H1 (cell line): Measurements from ENCODE around the gene COX7A2. TPM values are rescaled to one million over a fixed set of nuclear protein-coding genes. Genes with fewer than 3 reads are reported as not detected.

Source experiments
- CTCF ChIA-PET: fragments of 300-600 bp; sonication (Branson Sonifier 250); formaldehyde crosslinking; loops from one replicate; lab custom pipeline; 2021; ENCODE audit not compliant: partially characterized antibody; lab: Charles Lee
- POLR2A ChIA-PET: fragments of 300-600 bp; sonication (Branson Sonifier 250); formaldehyde crosslinking; loops from one replicate; lab custom pipeline; 2021; ENCODE audit warnings: inconsistent platforms; ENCODE audit not compliant: partially characterized antibody; lab: Charles Lee
- DNase-seq, 2 experiments: peaks; one replicate each; pipeline versions ENCODE4 v3.0.0 to v3.0.0-alpha.2; 2010 to 2022; ENCODE audit warnings: low spot score in 2 of 2, low read depth in 1 of 2, mixed read lengths in 1 of 2
- FAIRE-seq: peaks from 2 replicates; lab custom pipeline; 2011; peaks lifted over from hg19 to GRCh38; lab: Jason Lieb, UNC
- H2AFZ ChIP-seq: 2 replicates; pipeline ENCODE4 v1.8.1; 2012; ENCODE audit warnings: low read length, inconsistent platforms
- H2AK5ac ChIP-seq: 2 replicates; pipeline ENCODE4 v1.6.1; 2013; ENCODE audit warnings: low read depth, low read length
- H2BK120ac ChIP-seq: replicated peaks from 2 replicates; pipeline ENCODE3; 2013; ENCODE audit warnings: low read depth, low read length, inconsistent platforms
- H2BK12ac ChIP-seq: 2 replicates; pipeline ENCODE4 v1.6.1; 2013; ENCODE audit warnings: low read depth, low read length
- H2BK15ac ChIP-seq: 2 replicates; pipeline ENCODE4 v1.6.1; 2013; ENCODE audit warnings: low read length
- H2BK20ac ChIP-seq: 2 replicates; pipeline ENCODE4 v1.6.1; 2013; ENCODE audit warnings: low read length
- H2BK5ac ChIP-seq: 2 replicates; pipeline ENCODE4 v1.6.1; 2013; ENCODE audit warnings: low read depth, low read length
- H3K14ac ChIP-seq: 2 replicates; pipeline ENCODE4 v1.6.1; 2013; ENCODE audit warnings: inconsistent platforms; ENCODE audit not compliant: insufficient read length
- H3K18ac ChIP-seq: 2 replicates; pipeline ENCODE4 v1.6.1; 2013; ENCODE audit warnings: low read length; ENCODE audit errors: extremely low read depth
- H3K23ac ChIP-seq: 2 replicates; pipeline ENCODE4 v1.6.1; 2013; ENCODE audit warnings: inconsistent platforms; ENCODE audit not compliant: insufficient read length
- H3K23me2 ChIP-seq: 2 replicates; pipeline ENCODE4 v1.6.1; 2013; ENCODE audit warnings: low read depth, low read length
- H3K27ac ChIP-seq: 2 replicates; pipeline ENCODE4 v1.6.1; 2011; ENCODE audit warnings: low read depth, low read length, inconsistent platforms
- H3K27me3 ChIP-seq, 4 experiments: replicated peaks in 1 of 4; 1 replicate in 1 of 4; 2 replicates in 3 of 4; pipeline versions ENCODE4 v1.6.1 to v1.8.1; 2011 to 2013; ENCODE audit warnings: low read length in 3 of 4, mild to moderate bottlenecking in 3 of 4, inconsistent platforms in 2 of 4, mixed read lengths in 2 of 4, moderate library complexity in 1 of 4; ENCODE audit not compliant: control insufficient read depth in 3 of 4, insufficient read depth in 3 of 4; ENCODE audit errors: extremely low read depth in 1 of 4
- H3K36me3 ChIP-seq, 4 experiments: 2 replicates each; pipeline versions ENCODE4 v1.6.1 to v1.8.1; 2011 to 2013; ENCODE audit warnings: mild to moderate bottlenecking in 4 of 4, low read length in 3 of 4, moderate library complexity in 2 of 4, control low read depth in 1 of 4, inconsistent platforms in 1 of 4; ENCODE audit not compliant: insufficient read depth in 4 of 4, control insufficient read depth in 2 of 4
- H3K4ac ChIP-seq: replicated peaks from 2 replicates; pipeline ENCODE3; 2013; ENCODE audit warnings: low read length, low read depth, mixed read lengths, inconsistent platforms; ENCODE audit not compliant: insufficient read length
- H3K4me1 ChIP-seq, 4 experiments: replicated peaks in 1 of 4; 1 replicate in 1 of 4; 2 replicates in 3 of 4; pipeline versions ENCODE4 v1.6.1 to v1.8.1; 2011 to 2013; ENCODE audit warnings: low read length in 3 of 4, inconsistent platforms in 2 of 4, mixed read lengths in 1 of 4; ENCODE audit not compliant: insufficient read depth in 4 of 4, control insufficient read depth in 3 of 4
- H3K4me2 ChIP-seq, 2 experiments: 2 replicates each; pipeline versions ENCODE4 v1.6.1 to v1.8.1; 2011 to 2013; ENCODE audit warnings: low read depth in 2 of 2, low read length in 2 of 2, control low read depth in 1 of 2, inconsistent platforms in 1 of 2, mild to moderate bottlenecking in 1 of 2; ENCODE audit not compliant: insufficient read depth in 1 of 2
- H3K4me3 ChIP-seq, 4 experiments: fragments of 200-600, 300-600 bp in 1 of 4; sonication (generic), shearing (Covaris generic), sonication (Bioruptor Twin) in 1 of 4; 2 replicates each; pipeline versions ENCODE4 v1.5.1 to v1.8.1; 2011 to 2016; ENCODE audit warnings: low read length in 4 of 4, low read depth in 3 of 4, control low read depth in 2 of 4, inconsistent platforms in 2 of 4, mild to moderate bottlenecking in 2 of 4, mixed read lengths in 1 of 4, moderate library complexity in 1 of 4; ENCODE audit not compliant: insufficient read depth in 2 of 4; ENCODE audit errors: extremely low read depth in 1 of 4
- H3K56ac ChIP-seq: replicated peaks from 2 replicates; pipeline ENCODE3; 2013; ENCODE audit warnings: low read depth, mild to moderate bottlenecking, mixed read lengths, low read length, inconsistent platforms; ENCODE audit not compliant: insufficient read length
- H3K79me1 ChIP-seq: 2 replicates; pipeline ENCODE4 v1.6.1; 2013; ENCODE audit warnings: low read depth, low read length, control low read depth
- H3K79me2 ChIP-seq, 2 experiments: 2 replicates each; pipeline versions ENCODE4 v1.6.1 to v1.8.1; 2012 to 2013; ENCODE audit warnings: low read length in 2 of 2, mild to moderate bottlenecking in 2 of 2, inconsistent platforms in 1 of 2; ENCODE audit not compliant: insufficient read depth in 2 of 2, control insufficient read depth in 1 of 2
- H3K9ac ChIP-seq, 4 experiments: replicated peaks in 1 of 4; 1 replicate in 1 of 4; 2 replicates in 3 of 4; pipeline versions ENCODE4 v1.6.1 to v1.8.1; 2011 to 2013; ENCODE audit warnings: low read depth in 3 of 4, low read length in 3 of 4, control low read depth in 2 of 4, mild to moderate bottlenecking in 2 of 4, moderate library complexity in 2 of 4, inconsistent platforms in 1 of 4; ENCODE audit errors: extremely low read depth in 1 of 4
- H3K9me3 ChIP-seq, 2 experiments: 2 replicates each; pipeline versions ENCODE4 v1.6.1 to v1.8.1; 2012 to 2013; ENCODE audit warnings: mild to moderate bottlenecking in 2 of 2, moderate library complexity in 2 of 2, control low read depth in 1 of 2, inconsistent platforms in 1 of 2, low read depth in 1 of 2, low read length in 1 of 2, mixed read lengths in 1 of 2; ENCODE audit not compliant: insufficient read depth in 2 of 2
- H4K20me1 ChIP-seq, 2 experiments: replicated peaks in 1 of 2; 2 replicates each; pipeline versions ENCODE3 to v1.8.1; 2011 to 2013; ENCODE audit warnings: inconsistent platforms in 2 of 2, low read length in 2 of 2, mild to moderate bottlenecking in 1 of 2; ENCODE audit not compliant: insufficient read depth in 2 of 2, control insufficient read depth in 1 of 2
- H4K5ac ChIP-seq: 2 replicates; pipeline ENCODE4 v1.6.1; 2013; ENCODE audit warnings: low read length, low read depth, mixed read lengths, inconsistent platforms; ENCODE audit not compliant: insufficient read length
- H4K8ac ChIP-seq: 2 replicates; pipeline ENCODE4 v1.8.0; 2013; ENCODE audit warnings: mild to moderate bottlenecking, moderate library complexity, low read length, inconsistent platforms; ENCODE audit not compliant: insufficient read depth; ENCODE audit errors: extremely low read depth
- H4K91ac ChIP-seq: replicated peaks from 2 replicates; pipeline ENCODE3; 2013; ENCODE audit warnings: low read length, mixed read lengths, inconsistent platforms; ENCODE audit not compliant: insufficient read length
- ASH2L ChIP-seq: fragments of 200-600, 300-600 bp; sonication (generic); IDR thresholded peaks from one replicate; pipeline ENCODE4 v1.7.1; 2017; ENCODE audit warnings: low read length
- ATF2 ChIP-seq: IDR thresholded peaks from 2 replicates; pipeline ENCODE4 v1.6.1; 2012; ENCODE audit warnings: low read length, inconsistent platforms
- BACH1 ChIP-seq: IDR thresholded peaks from 2 replicates; pipeline ENCODE4 v1.6.1; 2012; ENCODE audit warnings: low read length, improper control_type of control experiment
- CREB1 ChIP-seq: IDR thresholded peaks from 2 replicates; pipeline ENCODE4 v1.6.1; 2012; ENCODE audit warnings: inconsistent platforms
- EP300 ChIP-seq, 2 experiments: IDR thresholded peaks; 1 replicate in 1 of 2; 2 replicates in 1 of 2; pipeline ENCODE4 v1.6.1; 2011 to 2012; ENCODE audit warnings: low read depth in 2 of 2, low read length in 2 of 2, mild to moderate bottlenecking in 2 of 2, borderline replicate concordance in 1 of 2, inconsistent platforms in 1 of 2, moderate library complexity in 1 of 2
- MAX ChIP-seq: IDR thresholded peaks from 2 replicates; pipeline ENCODE4 v1.6.1; 2012; ENCODE audit warnings: inconsistent platforms
- NRF1 ChIP-seq: IDR thresholded peaks from 2 replicates; pipeline ENCODE4 v1.6.1; 2011; ENCODE audit warnings: mild to moderate bottlenecking, low read depth, low read length, improper control_type of control experiment
- SAP30 ChIP-seq: fragments of 300-600 bp; sonication (generic); IDR thresholded peaks from 2 replicates; pipeline ENCODE4 v1.7.1; 2012; ENCODE audit warnings: low read length, moderate library complexity, mild to moderate bottlenecking, inconsistent platforms; ENCODE audit not compliant: insufficient read depth, insufficient replicate concordance
- SP4 ChIP-seq: IDR thresholded peaks from 2 replicates; pipeline ENCODE4 v1.6.1; 2012; ENCODE audit warnings: low read length, inconsistent platforms
- TEAD4 ChIP-seq: IDR thresholded peaks from 2 replicates; pipeline ENCODE4 v1.6.1; 2012; ENCODE audit warnings: low read depth, low read length, inconsistent platforms, mixed read lengths
- WGBS, 2 experiments: shearing (Covaris generic) in 1 of 2; methylation state at CpG; one replicate each; pipeline versions ENCODE4 v1.1.6 to v1.1.7; 2013 to 2015; ENCODE audit warnings: low lambda C conversion rate in 2 of 2, mixed read lengths in 2 of 2, inconsistent platforms in 1 of 2, low coverage in 1 of 2, missing lambda C conversion rate in 1 of 2; ENCODE audit not compliant: insufficient replicate concordance in 2 of 2, insufficient coverage in 1 of 2, insufficient read length in 1 of 2; ENCODE audit errors: extremely low coverage in 1 of 2, missing lambda C conversion rate in 1 of 2; 5-methylcytosine and 5-hydroxymethylcytosine counted together
- polyA plus RNA-seq, 7 experiments: library from polyadenylated mRNA; depleted of rRNA in 3 of 7; stranded (reverse) in 5 of 7; unstranded in 2 of 7; fragments of >200 nt in 5 of 7; fragments of 200-250 nt in 2 of 7; gene quantifications; 1 replicate in 5 of 7; 2 replicates in 1 of 7; 4 replicates in 1 of 7; pipeline versions ENCODE4 v1.2.1 to v1.2.3, GENCODE V29; 2011 to 2013; ENCODE audit warnings: missing spikeins in 2 of 7, mixed read lengths in 2 of 7
- total RNA-seq: library from RNA; stranded (reverse); fragmentation: NEBNext Ultra II Directional; extraction: Animal tissue kit (Norgen Biotek cat#: 25700); gene quantifications from 2 replicates; pipeline ENCODE4 v1.2.1, GENCODE V29; 2021

COX7A2 gene
- total and polyA plus RNA-seq, 2 of the 8 experiments (the other 6 are each of a cell fraction or from before 2014, with no cell fraction given): 262 to 468 TPM

DNA sequence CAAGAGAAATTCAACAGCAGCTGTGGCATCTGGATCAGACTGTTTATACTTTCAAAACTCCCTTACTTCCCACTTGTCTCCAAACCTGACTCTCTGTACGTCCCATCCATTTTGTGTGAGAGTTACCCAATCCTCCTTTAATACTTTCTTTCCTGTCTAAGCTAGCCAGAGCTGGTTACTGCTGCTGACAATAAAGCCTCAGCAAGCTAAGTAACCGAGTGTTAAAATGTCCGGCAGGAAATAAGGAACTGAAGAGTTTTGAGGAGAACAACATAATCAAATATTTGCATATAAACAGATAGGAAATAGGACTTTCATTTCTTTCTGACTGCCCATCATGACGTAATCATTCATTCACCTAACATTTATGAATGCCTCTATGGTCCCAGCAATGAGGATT is 29.4 kb upstream of the COX7A2 start:
- Histone ChIP-seq H2BK15ac (no peak overlapping the region), H2BK12ac (peak overlapping the region; percentile 76; the same call in 1 of the 2 replicates), H3K23ac (no peak overlapping the region), H3K23me2 (no peaks in the 10 kb centered on the region), H2AFZ (no peak overlapping the region), H3K18ac (peak overlapping the region; percentile 63; the same call in 1 of the 2 replicates), H3K27me3 (no peaks in the 10 kb centered on the region), H4K91ac (peak overlapping the region; percentile 1), H2BK20ac (peak overlapping the region; percentile 77), H3K4me2 (no peak overlapping the region), H2AK5ac (0 out of 2 replicates have a peak overlapping the region, but pooled peaks have one; percentile 45), H2BK5ac (peak overlapping the region; percentile 92; the same call in 1 of the 2 replicates), H3K36me3 (peaks cover 0 to 20% (median 11%) of the 10 kb centered on the region in 4 experiments; a peak in 5 of 8 replicates), H3K27ac (0 out of 2 replicates have a peak overlapping the region, but pooled peaks have one; percentile 21), H4K8ac (no peak overlapping the region), H3K4me3 (no peak overlapping the region), H3K9me3 (peaks cover 4 to 7% of the 10 kb centered on the region in 2 experiments), H4K20me1 (no peaks in the 10 kb centered on the region), H3K56ac (no peak overlapping the region), H2BK120ac (no peak overlapping the region), H3K79me2 (peaks cover 10 to 90% of the 10 kb centered on the region in 2 experiments), H3K79me1 (no peaks in the 10 kb centered on the region; the same call in 1 of the 2 replicates), H3K4ac (peak overlapping the region; percentile 74), H3K14ac (no peak overlapping the region), H3K4me1 (peaks cover 2 to 17% (median 7%) of the 10 kb centered on the region in 4 experiments; a peak in 4 of 7 replicates), H4K5ac (no peak overlapping the region), H3K9ac (no peak overlapping the region)
- ChIA-PET CTCF (interaction anchor here (1.0 to 1.4 kb wide), 3 partner anchors 10 to 254 kb away, joined by 3 to 4 read pairs (median 3); no protein-coding TSS in a partner anchor), POLR2A (interaction anchor here (1.5 kb wide), 1 partner anchor 30 kb away, joined by 3 read pairs; the partner anchor contains the start of gene COX7A2)
- no peak for DNase-seq
- no peak for FAIRE-seq
- TF ChIP-seq CREB1 (no peak), NRF1 (no peak), MAX (no peak), EP300 (IDR thresholded peaks at IDR 0.05; ENCODE audit: borderline replicate concordance in 1 of 2, low read depth in 2 of 2, low read length in 2 of 2) (no peak), ATF2 (no peak), ASH2L (no peak), BACH1 (no peak), SAP30 (no peak), SP4 (no peak), TEAD4 (no peak)
- WGBS, 2 experiments: 87% methylated on average over 4 of the region's 4 CpGs; no CpG with 5 or more reads in 1 of the 2 experiments
